ENCODE data around the gene PRDM16. TPM values are rescaled to one million over a fixed set of nuclear protein-coding genes. Genes with fewer than 3 reads are reported as not detected.
A peak's percentile ranks its signal among the peaks of the same experiment; 100 is the strongest.

Gene PRDM16
- total RNA-seq, 1 donor = 6.5 TPM

DNA sequence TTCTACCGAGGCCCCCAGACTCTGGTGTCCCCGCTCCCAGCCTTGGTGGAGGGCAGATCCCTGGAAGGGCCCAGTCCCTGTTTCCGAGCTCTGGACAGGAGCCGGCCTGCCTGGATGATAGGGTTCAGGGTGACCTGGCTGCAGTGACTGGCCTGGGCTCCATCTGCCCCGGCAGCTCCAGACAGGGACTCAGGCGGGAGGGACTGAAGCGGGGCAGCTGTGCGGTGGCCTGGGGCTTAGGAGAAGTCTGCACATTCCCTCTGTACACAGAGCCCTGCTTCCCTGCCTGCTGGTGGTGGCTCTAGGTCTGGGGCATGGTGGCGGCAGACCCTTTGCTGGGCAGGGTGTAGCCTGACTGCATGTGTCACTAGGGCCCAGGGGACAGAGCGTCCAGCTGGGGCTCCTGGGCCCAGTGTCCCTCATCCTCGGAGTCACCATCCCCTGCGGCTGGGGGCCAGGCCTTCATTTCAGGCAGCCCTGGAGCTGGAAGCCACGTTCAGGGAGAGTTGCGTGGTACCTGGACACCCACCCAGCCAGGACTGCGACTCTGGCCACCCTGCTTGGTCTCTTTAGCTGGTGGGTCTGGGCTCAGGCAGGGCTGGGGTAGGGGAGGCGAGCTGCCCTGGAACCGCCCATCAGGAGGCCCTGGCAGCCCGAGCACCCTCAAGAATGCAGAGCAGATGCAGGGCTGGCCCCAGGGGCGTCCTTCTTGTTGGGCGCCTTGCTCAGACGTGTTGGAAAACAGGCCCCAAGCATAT lies 395.1 kb downstream of the PRDM16 start:
- Histone ChIP-seq H3K36me3 (ENCODE audit: insufficient read depth, low read length) (no peaks in the 10 kb centered on the region), H2AFZ (ENCODE audit: low read length) (no peak overlapping the region), H3K4me1 (ENCODE audit: insufficient read depth, low read length) (no peaks in the 10 kb centered on the region), H3K27me3 (ENCODE audit: insufficient read depth, low read length) (peaks cover 6% of the 10 kb centered on the region), H4K20me1 (ENCODE audit: insufficient read depth, low read length) (no peaks in the 10 kb centered on the region), H3K27ac (ENCODE audit: low read depth, low read length) (no peak overlapping the region), H3K4me3 (ENCODE audit: insufficient read depth, low read length) (no peak overlapping the region), H3K9me3 (ENCODE audit: low read depth, low read length) (no peaks in the 10 kb centered on the region), H3K4me2 (ENCODE audit: insufficient read depth, low read length) (no peak overlapping the region), H3K79me2 (ENCODE audit: insufficient read depth, low read length) (no peaks in the 10 kb centered on the region)
- peak; percentile 78 for DNase-seq (ENCODE audit: insufficient read length, low spot score, missing footprints)
- TF ChIP-seq CTCF (IDR thresholded peaks at IDR 0.05; ENCODE audit: extremely low read depth, low read depth, low read length) = no peak

DNA sequence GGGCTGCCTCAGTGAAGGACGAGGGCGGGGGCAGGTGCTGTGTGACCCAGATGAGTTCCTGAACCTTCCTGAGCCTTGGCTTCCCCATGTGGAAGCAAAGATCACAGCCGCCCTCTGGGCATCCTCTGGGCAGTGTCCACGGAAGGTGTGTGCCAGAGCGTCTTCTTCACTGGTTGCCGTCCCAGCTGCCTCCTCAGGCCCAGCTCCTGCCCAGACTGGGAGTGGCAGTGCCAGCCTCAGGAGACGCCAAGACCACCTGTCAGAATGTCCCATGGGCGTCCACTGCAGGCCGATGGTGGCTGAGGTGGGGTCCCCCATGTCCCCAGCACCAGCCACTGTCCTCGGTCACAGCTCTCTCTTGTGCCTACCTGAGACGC lies 395.6 kb downstream of the PRDM16 start:
- no peak for TF ChIP-seq CTCF (IDR thresholded peaks at IDR 0.05; ENCODE audit: extremely low read depth, low read depth, low read length)
- H3K9me3 ChIP-seq (ENCODE audit: low read depth, low read length) = no peaks in the 10 kb centered on the region
- no peak overlapping the region for H2AFZ ChIP-seq (ENCODE audit: low read length)
- H3K4me3 ChIP-seq (ENCODE audit: insufficient read depth, low read length) = no peak overlapping the region
- no peaks in the 10 kb centered on the region for H4K20me1 ChIP-seq (ENCODE audit: insufficient read depth, low read length)
- DNase-seq (ENCODE audit: insufficient read length, low spot score, missing footprints) = no peak
- H3K27me3 ChIP-seq (ENCODE audit: insufficient read depth, low read length) = peaks cover 6% of the 10 kb centered on the region
- no peaks in the 10 kb centered on the region for H3K4me1 ChIP-seq (ENCODE audit: insufficient read depth, low read length)
- no peaks in the 10 kb centered on the region for H3K79me2 ChIP-seq (ENCODE audit: insufficient read depth, low read length)
- H3K36me3 ChIP-seq (ENCODE audit: insufficient read depth, low read length) = no peaks in the 10 kb centered on the region
- no peak overlapping the region for H3K4me2 ChIP-seq (ENCODE audit: insufficient read depth, low read length)
- H3K27ac ChIP-seq (ENCODE audit: low read depth, low read length) = no peak overlapping the region

DNA sequence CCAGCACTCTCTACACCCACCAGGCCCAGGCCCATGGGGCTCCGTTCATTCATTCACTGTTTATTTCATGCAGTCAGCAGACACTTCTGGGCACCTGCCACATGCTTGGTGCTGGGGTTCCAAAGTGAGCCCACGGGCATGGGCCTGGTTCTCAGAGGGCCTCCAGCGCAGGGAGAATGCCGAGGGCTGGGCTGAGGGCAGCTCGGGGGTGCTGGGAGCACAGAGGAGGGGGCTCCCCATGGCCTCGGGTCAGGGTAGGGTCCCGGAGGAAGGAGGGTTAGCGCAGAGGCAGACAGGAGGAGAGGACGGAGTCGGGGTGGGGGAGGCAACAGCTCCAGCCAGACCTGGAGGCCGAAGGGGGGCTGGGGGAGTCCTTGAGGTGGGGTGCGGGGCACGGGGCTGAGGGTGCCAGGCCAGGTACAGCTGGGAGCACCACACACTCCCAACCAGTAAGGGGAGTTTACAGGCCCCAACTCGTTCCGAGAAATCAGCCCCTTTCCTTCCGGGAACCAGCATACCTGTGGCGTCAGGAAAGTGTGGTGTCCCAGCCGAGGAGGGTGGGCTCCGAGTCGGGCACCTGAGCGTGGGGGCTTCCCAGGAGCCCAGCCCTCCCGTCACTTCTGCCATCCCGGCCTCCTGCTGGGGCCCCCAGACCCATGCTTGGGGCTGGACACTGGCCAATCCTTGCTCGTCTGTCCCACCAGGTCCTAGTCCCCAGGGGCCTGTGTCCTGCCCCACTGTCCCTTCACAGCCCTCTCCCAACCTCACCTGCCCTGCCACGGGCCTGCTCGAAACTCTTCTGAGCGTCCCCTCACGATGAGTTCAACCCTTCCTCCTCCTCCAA lies 396.3 kb downstream of the PRDM16 start:
- no peak overlapping the region for H3K4me2 ChIP-seq (ENCODE audit: insufficient read depth, low read length)
- H3K4me1 ChIP-seq (ENCODE audit: insufficient read depth, low read length) = no peaks in the 10 kb centered on the region
- no peaks in the 10 kb centered on the region for H3K79me2 ChIP-seq (ENCODE audit: insufficient read depth, low read length)
- no peaks in the 10 kb centered on the region for H3K36me3 ChIP-seq (ENCODE audit: insufficient read depth, low read length)
- no peak overlapping the region for H2AFZ ChIP-seq (ENCODE audit: low read length)
- H3K27me3 ChIP-seq (ENCODE audit: insufficient read depth, low read length) = peaks cover 6% of the 10 kb centered on the region
- H3K9me3 ChIP-seq (ENCODE audit: low read depth, low read length) = no peaks in the 10 kb centered on the region
- H4K20me1 ChIP-seq (ENCODE audit: insufficient read depth, low read length) = no peaks in the 10 kb centered on the region
- no peak for TF ChIP-seq CTCF (IDR thresholded peaks at IDR 0.05; ENCODE audit: extremely low read depth, low read depth, low read length)
- H3K4me3 ChIP-seq (ENCODE audit: insufficient read depth, low read length) = no peak overlapping the region
- DNase-seq (ENCODE audit: insufficient read length, low spot score, missing footprints) = peak; percentile 90
- no peak overlapping the region for H3K27ac ChIP-seq (ENCODE audit: low read depth, low read length)

GRCh38 chr1:3465935-3466321 lies 396.9 kb downstream of the PRDM16 start:
- no peaks in the 10 kb centered on the region for H3K36me3 ChIP-seq (ENCODE audit: insufficient read depth, low read length)
- H3K4me3 ChIP-seq (ENCODE audit: insufficient read depth, low read length) = no peak overlapping the region
- no peak overlapping the region for H3K27ac ChIP-seq (ENCODE audit: low read depth, low read length)
- DNase-seq (ENCODE audit: insufficient read length, low spot score, missing footprints) = peak; percentile 91
- H3K9me3 ChIP-seq (ENCODE audit: low read depth, low read length) = no peaks in the 10 kb centered on the region
- no peak overlapping the region for H2AFZ ChIP-seq (ENCODE audit: low read length)
- no peak overlapping the region for H3K4me2 ChIP-seq (ENCODE audit: insufficient read depth, low read length)
- peaks cover 6% of the 10 kb centered on the region for H3K27me3 ChIP-seq (ENCODE audit: insufficient read depth, low read length)
- H3K79me2 ChIP-seq (ENCODE audit: insufficient read depth, low read length) = no peaks in the 10 kb centered on the region
- H4K20me1 ChIP-seq (ENCODE audit: insufficient read depth, low read length) = no peaks in the 10 kb centered on the region
- TF ChIP-seq CTCF (IDR thresholded peaks at IDR 0.05; ENCODE audit: extremely low read depth, low read depth, low read length) = no peak
- no peaks in the 10 kb centered on the region for H3K4me1 ChIP-seq (ENCODE audit: insufficient read depth, low read length)

Data from osteoblast (primary cell).